Peyer's patch (tissue), 4 donors: ENCODE results near the gene CYP11A1. TPM values are rescaled to one million over a fixed set of nuclear protein-coding genes. Genes with fewer than 3 reads are reported as not detected.

Experiments
- DNase-seq, 3 donors: peaks; one replicate each; pipeline ENCODE4 v3.0.0-alpha.2; 2017 to 2019
- H3K27ac ChIP-seq, 4 donors: fragments of 200-600 bp; sonication (generic); one replicate each; pipeline ENCODE4 v1.5.1; 2016 to 2019
- H3K27me3 ChIP-seq, 2 donors: fragments of 200-600 bp; sonication (generic); one replicate each; pipeline ENCODE4 v1.5.1; 2019
- H3K36me3 ChIP-seq, 3 donors: fragments of 200-600 bp; sonication (generic); one replicate each; pipeline ENCODE4 v1.5.1; 2016 to 2019
- H3K4me1 ChIP-seq, 4 donors: fragments of 200-600 bp; sonication (generic); one replicate each; pipeline ENCODE4 v1.5.1; 2016 to 2019
- H3K4me3 ChIP-seq, 4 donors: fragments of 200-600 bp; sonication (generic); 1 replicate in 3 of 4; 2 replicates in 1 of 4; pipeline ENCODE4 v1.5.1; 2016 to 2019; ENCODE audit warnings: mild to moderate bottlenecking in 1 of 4
- H3K9me3 ChIP-seq, 4 donors: fragments of 200-600 bp; sonication (generic); one replicate each; pipeline ENCODE4 v1.5.1; 2016 to 2019; ENCODE audit warnings: mild to moderate bottlenecking in 1 of 4
- POLR2A ChIP-seq, 2 donors: fragments of 450-650 bp; IDR thresholded peaks; one replicate each; pipeline ENCODE4 v1.5.1; 2017; ENCODE audit warnings: antibody characterized with exemption in 2 of 2, mild to moderate bottlenecking in 2 of 2, moderate library complexity in 2 of 2
- small RNA-seq, 2 donors: library from RNA; depleted of rRNA; stranded (forward); fragments of <200 nt; gene quantifications; one replicate each; pipeline ENCODE3, GENCODE V24; 2016
- total RNA-seq, 4 donors: library from RNA; depleted of rRNA; stranded (reverse); fragments of >200 nt; gene quantifications; one replicate each; pipeline ENCODE4 v1.1.0, GENCODE V29; 2016
- TF ChIP-seq, protein P1 (sequence below), 6 experiments: fragments of 450-650 bp in 4 of 6; fragments of 200-600 bp in 2 of 6; sonication (generic) in 1 of 6; IDR thresholded peaks; one replicate each; pipeline ENCODE4 v1.5.1; 2017 to 2019; ENCODE audit warnings: antibody characterized with exemption in 6 of 6, mild to moderate bottlenecking in 3 of 6, moderate library complexity in 1 of 6

Gene CYP11A1
- total RNA-seq, 4 donors from 2014 or later, result 0.88 to 6.6 (median 3.3) TPM

DNA sequence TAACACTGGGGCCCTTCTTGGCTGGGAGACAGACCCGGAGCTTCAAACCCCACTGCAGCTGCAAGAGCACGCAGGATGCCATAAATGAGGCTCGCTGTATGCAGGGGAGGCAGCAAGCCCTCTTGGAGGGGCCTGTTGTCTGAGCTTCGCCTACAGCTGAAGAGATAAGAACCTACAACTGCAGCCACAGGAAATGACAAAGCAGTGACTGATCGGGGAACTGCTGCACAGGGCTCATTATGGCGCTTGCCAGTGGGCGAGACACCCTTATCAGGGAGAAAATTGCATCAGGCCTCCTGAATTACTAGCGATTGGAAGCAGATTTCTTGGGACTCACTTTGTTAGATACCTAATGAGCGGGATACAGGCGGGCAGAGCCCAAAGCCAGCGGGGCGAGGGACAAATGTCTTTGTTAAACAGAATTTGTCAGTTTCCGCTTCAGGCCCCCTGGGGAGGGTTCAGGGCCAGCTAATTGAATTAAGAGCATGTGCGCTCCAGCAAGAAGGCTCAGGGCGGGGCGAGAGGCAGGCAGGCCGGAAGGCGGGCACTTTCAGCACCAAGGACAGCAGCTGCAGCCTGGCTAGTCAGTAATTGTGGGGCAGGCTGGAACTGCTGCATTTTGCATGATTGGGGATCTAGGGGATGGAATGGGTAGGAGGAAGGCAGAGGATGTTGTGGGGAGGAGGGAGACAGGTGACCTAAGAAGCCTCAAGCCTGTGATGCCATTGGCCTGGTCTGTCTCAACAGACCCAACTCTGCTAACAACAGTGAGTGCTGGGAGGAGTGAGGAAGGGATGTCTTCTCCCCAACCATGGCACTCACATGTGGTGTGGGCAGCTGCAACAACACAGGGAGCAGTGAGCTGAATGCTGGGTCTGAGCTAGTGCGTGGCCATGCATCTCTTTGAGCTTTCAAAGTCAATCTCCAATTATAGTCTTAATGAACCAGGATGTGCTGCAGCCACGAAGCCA, 76.1 kb downstream of the CYP11A1 start:
- H3K9me3 ChIP-seq, result no peaks in the 10 kb centered on the region
- no peak for TF ChIP-seq POLR2A (IDR thresholded peaks at IDR 0.05)
- TF ChIP-seq, protein P1, sequence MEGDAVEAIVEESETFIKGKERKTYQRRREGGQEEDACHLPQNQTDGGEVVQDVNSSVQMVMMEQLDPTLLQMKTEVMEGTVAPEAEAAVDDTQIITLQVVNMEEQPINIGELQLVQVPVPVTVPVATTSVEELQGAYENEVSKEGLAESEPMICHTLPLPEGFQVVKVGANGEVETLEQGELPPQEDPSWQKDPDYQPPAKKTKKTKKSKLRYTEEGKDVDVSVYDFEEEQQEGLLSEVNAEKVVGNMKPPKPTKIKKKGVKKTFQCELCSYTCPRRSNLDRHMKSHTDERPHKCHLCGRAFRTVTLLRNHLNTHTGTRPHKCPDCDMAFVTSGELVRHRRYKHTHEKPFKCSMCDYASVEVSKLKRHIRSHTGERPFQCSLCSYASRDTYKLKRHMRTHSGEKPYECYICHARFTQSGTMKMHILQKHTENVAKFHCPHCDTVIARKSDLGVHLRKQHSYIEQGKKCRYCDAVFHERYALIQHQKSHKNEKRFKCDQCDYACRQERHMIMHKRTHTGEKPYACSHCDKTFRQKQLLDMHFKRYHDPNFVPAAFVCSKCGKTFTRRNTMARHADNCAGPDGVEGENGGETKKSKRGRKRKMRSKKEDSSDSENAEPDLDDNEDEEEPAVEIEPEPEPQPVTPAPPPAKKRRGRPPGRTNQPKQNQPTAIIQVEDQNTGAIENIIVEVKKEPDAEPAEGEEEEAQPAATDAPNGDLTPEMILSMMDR (IDR thresholded peaks at IDR 0.05), result no peak
- H3K27ac ChIP-seq, result no peak overlapping the region
- H3K4me1 ChIP-seq, result no peaks in the 10 kb centered on the region
- H3K4me3 ChIP-seq, result no peak overlapping the region
- DNase-seq, result peak; percentile 18 to 75 (median 69)
- no peaks in the 10 kb centered on the region for H3K36me3 ChIP-seq
- no peaks in the 10 kb centered on the region for H3K27me3 ChIP-seq

- TF ChIP-seq, protein P1 (IDR thresholded peaks at IDR 0.05), result no peak
- no peak for TF ChIP-seq POLR2A (IDR thresholded peaks at IDR 0.05)
- H3K27me3 ChIP-seq, result no peaks in the 10 kb centered on the region
- H3K27ac ChIP-seq, result no peak overlapping the region
- no peaks in the 10 kb centered on the region for H3K4me1 ChIP-seq
- no peak overlapping the region for H3K4me3 ChIP-seq
- DNase-seq, result no peak
- H3K9me3 ChIP-seq, result no peaks in the 10 kb centered on the region
- H3K36me3 ChIP-seq, result no peaks in the 10 kb centered on the region
These were observed 76.8 kb downstream of the CYP11A1 start for GRCh38 chr15:74290645-74291044.

DNA sequence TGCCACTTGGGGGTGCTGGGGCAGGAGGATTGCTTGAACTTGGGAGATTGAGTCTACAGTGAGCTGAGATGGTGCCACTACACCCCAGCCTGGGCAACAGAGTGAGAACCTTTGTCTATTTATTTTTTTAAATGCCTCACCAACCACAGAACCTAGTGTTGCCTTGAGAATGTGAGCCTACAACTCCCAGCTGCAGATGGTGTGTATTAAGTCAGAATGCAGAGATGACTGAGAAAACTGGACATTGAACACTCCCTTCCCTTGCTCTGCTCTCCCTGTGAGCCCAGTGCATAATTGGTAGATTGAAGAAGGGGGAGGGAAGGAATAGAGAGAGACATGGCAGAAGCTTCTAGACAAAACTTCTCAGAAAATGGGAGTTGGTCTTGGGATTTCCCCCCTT, 77.8 kb downstream of the CYP11A1 start:
- Histone ChIP-seq H3K27ac (no peak overlapping the region), H3K9me3 (no peaks in the 10 kb centered on the region), H3K4me1 (no peaks in the 10 kb centered on the region), H3K36me3 (no peaks in the 10 kb centered on the region), H3K27me3 (no peaks in the 10 kb centered on the region), H3K4me3 (no peak overlapping the region)
- no peak for DNase-seq
- no peak for TF ChIP-seq POLR2A (IDR thresholded peaks at IDR 0.05)
- TF ChIP-seq, protein P1 (IDR thresholded peaks at IDR 0.05), result no peak

Small RNA genes lying within 50 kb of the gene (small RNA-seq; reads per million reads assigned to genes)
- gene MIR6881, result 0 reads per million in 2 donors

Other genes starting within 250 kb of the CYP11A1 start
- under 1 TPM in 3 of 4 donors, not detected in 1; 0.66 to 0.94 (median 0.70) TPM for gene ISLR2, start 237.1 kb downstream of the CYP11A1 start, total RNA-seq
- 10 to 100 TPM in 3 of 4 donors, 1 to 10 TPM in 1; 6.3 to 22.8 (median 17.5) TPM for gene ISLR, start 193.9 kb downstream of the CYP11A1 start, total RNA-seq
- gene STRA6, start 164.9 kb downstream of the CYP11A1 start, total RNA-seq, result under 1 TPM in 1 of 4 donors, not detected in 3; 0.83 TPM
- gene CCDC33, start 131.3 kb downstream of the CYP11A1 start, total RNA-seq, result under 1 TPM in 1 of 4 donors, not detected in 3; 0.40 TPM
- gene SEMA7A, start 66.3 kb upstream of the CYP11A1 start, total RNA-seq, result 10 to 100 TPM in 1 of 4 donors, 1 to 10 TPM in 3; 1.5 to 42.9 (median 1.6) TPM
- 10 to 100 TPM; 22.3 to 39.6 (median 32.6) TPM for gene UBL7, start 93.5 kb upstream of the CYP11A1 start, total RNA-seq
- gene ARID3B, start 173.6 kb upstream of the CYP11A1 start, total RNA-seq, result 10 to 100 TPM; 10.9 to 29.4 (median 21.6) TPM
- gene CLK3, start 248.2 kb upstream of the CYP11A1 start, total RNA-seq, result 100 to 1,000 TPM; 123 to 361 (median 213) TPM